Smooth muscle cell of the umbilical artery (primary cell): ENCODE measurements around the gene PPFIA2. TPM values are rescaled to one million over a fixed set of nuclear protein-coding genes. Genes with fewer than 3 reads are reported as not detected.

Source experiments
- total RNA-seq: library from RNA; depleted of rRNA; stranded (reverse); fragments of >200 nt; gene quantifications from 2 replicates; pipeline ENCODE4 v1.2.3, GENCODE V29; 2014

PPFIA2 gene
- 0.42 TPM in 1 of 2 replicates, not detected in the other for total RNA-seq

GRCh38 chr12:81759190-81760051 lies at the start of gene PPFIA2:
Gene PPFIA2 (minus strand): TSS chr12:81759350.

